Stimulated activated CD8-positive, alpha-beta memory T cell treated with anti-CD3 and anti-CD28 coated beads, Interleukin-4, amount 100 ng/mL, for 4 hours (primary cell): ENCODE measurements around the gene CDK17.

Source experiments
- DNase-seq, 2 donors: peaks; one replicate each; pipeline ENCODE4 v3.0.0-alpha.2; 2020; ENCODE audit warnings: low read depth in 2 of 2, low spot score in 1 of 2

Gene CDK17

DNA sequence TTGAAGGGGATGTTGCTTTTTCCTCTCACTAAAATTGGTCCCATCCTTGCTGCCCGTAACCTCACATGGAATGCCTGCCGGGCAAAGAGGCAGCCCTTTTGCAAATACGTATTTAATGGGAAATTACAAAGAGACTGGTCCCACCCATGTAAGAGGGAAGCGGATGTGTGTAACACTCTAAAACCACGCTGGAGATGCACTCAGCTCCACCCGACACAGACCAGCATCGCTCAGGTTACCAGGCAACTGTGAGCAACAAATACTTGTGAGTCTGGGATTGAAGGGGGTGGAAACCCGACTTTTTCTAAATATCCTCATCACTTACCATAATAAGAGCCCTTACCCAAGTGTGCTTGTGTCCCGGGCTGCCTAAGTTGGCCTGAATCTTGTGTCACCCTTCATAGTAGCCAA, 158.4 kb downstream of the CDK17 start:
- DNase-seq, result peak; percentile 37

DNA sequence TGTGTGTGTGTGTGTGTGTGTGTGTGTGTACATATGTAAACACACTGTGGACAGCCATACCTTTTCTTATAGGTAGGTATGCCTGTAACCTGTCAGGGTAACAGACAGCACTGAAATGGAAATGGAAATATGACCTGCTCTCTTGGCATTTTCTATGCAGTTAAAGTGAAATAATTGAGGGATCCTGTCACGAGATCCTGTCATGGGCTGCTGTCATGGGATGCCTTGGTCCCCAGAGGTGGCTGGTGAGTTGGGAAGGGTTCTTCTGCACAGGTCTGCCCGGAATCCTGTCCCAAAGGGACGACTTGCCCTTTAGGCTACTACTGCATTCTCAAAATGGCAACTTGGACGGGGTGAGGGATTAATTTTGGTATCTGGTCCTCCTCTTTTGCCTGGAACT, 158.8 kb downstream of the CDK17 start:
- no peak for DNase-seq

DNA sequence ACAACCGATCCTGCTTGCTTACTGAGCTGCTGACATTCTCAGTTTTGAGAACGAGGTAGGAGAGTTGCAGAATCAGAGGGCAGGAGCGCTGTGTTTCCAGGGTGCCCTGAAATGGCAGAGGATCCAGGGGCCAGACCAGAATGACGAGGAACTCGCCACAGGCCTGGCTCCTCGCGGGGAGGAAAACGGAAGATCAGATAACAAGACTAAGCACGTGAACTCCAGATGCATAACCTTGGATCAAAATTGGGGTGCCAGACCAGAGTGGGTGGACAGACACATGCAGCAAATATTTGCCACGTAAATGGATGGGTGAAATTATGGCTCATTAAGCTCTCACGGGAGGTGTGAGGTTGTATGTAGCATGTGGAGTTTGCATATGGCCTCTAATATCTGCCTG, 159.6 kb downstream of the CDK17 start:
- DNase-seq, result no peak

DNA sequence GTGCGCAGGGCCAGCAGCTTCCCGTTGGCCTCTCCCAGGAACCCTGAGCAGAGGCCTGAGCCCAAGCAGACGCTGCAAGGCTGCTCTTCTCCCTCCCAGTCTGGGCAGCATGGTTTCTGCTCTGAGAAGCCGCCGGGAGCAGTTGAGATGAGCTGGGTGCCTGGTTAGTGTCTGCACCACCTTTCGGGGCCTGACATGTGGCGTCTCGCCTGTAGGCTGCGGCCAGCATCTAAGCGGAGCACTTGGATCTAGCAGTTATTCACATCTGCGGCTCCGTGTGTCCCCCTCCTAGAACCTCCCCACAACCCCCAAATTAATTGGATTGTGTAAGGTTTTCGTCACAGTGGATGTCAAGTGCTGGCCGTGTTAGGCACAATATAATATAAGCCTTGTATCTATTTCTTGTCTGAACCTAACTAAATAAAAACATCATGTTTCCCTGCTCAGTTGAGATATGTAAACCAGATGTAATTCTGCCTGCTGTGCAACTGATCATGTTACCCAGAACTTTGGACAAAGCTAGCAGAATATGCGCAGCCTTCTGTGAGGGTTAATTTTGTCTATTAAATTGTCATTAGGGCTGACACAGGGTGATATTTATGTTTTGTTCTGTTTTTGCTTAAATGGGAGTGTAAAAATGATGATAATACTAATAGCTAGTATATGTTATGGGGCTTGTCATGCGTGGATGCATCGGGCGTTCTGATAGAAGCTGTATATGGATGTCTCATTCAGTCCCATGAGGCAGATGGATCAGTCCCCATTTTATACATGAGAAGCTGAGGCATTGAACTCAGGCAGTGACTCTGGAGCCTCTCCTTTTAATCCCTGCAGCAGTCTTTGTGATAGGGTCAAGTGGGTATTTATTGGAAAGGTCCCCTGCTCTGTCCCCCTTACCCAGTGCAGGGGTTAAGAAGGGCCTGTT, 160.3 kb downstream of the CDK17 start:
- no peak for DNase-seq

DNA sequence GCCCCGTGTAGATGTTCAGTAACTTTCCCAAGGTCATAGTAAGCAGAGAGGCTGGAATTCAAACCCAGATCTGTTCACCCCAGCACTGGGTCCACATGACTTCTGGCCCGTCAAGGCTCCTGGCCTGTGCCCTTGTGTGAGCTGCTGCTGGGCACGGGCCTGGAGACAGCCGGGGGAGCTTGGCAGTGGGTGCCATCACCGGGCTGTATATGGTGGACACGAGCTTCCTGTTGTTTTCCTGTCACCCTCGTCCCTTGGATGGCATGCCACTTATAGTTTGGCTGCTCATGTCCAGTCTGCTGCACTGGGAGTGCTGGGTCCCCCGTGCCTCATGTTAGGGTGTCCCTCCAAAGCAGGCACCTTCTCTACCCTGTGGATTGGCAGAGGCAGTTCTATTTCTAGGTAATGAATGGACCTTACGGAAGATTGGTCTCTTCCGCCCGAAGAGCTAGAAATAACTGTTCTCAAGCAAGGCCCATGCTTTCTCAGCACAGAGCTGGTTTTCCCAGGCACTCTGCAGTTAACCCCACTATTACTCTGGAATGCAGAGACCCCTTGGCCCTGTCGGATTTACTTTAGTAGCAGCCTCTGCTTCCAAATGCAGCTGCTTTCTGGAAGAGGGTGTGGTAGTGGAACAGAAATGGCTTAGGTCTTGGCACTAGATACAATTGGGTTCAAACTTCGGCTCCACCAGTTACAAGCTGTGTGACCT, 161.7 kb downstream of the CDK17 start:
- DNase-seq, result no peak

DNA sequence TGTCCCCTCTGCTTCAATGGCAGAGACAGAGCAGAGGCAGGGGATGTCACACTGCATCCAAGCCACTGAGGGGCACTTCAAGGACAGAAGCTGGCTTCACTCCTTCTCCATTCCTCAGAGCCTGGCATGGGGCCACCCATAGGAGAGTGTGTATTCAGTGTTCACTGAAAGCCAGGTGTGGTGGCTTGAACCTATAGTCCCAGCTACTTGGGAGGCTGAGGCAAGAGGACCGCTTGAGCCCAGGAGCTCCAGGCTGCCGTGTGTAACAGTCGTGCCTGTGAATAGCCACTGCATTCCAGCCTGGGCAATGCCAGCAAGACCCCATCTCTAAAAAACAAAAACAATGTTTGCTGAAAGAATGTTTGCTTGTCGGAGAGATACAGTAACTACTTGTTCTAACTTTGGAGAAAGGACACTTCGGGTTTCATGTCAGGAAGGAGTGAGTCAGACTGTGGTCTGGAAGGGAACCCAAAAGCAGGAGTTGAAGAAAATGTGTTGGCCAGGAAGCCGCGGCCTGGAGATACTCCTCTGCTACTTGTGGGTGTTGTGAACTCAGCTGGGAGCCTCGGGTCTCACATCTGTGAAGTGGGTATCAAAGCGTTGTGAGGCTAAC, 162.7 kb downstream of the CDK17 start:
- DNase-seq, result peak; percentile 14 to 36

DNA sequence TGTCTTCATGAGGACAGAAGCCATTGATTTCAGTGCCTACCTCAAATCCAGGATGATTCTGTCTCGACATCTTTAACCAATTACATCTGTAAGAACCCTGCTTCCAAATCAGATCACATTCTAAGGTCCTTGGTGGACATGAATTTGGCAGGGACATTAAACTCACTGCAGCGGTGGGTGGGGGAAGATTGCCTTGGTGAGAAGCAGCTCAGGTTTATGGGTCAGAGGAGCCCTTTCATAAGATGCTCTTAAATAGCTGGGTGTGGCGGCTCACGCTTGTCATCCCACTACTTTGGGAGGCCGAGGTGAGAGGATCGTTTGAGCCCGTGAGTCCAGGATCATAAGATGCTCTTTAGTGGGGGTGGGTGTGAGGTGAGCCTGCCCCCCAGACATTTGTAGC, 163.2 kb downstream of the CDK17 start:
- DNase-seq, result no peak

DNA sequence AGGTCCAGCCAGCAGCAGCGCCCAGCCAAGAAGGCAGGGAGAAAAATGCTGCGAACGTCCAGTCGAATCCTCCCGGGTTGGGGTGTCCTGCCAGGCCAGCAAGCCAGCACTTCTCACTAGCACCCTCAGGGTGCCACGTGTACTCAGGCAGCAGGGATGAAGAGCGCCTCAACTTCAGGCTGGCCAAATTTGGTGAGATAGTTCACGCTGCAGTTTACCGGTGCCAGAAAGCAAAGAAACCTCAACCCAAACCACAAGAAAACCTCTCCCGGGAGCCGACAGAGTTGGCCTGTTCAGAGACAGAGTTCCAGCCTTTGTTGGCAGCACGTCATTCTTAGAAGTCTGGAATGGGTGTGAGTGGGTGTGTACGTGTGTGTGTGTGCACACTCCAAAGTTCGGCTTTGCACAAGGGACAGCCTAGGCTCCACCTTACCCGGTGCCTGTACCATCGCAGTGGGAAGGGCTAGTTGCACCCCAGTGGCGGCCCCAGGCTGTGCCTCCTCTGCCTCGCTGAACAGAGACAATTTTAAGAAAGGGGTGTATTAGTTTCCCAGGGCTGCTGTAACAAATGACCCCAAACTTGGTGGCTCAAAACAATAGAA, 163.9 kb downstream of the CDK17 start:
- no peak for DNase-seq

DNA sequence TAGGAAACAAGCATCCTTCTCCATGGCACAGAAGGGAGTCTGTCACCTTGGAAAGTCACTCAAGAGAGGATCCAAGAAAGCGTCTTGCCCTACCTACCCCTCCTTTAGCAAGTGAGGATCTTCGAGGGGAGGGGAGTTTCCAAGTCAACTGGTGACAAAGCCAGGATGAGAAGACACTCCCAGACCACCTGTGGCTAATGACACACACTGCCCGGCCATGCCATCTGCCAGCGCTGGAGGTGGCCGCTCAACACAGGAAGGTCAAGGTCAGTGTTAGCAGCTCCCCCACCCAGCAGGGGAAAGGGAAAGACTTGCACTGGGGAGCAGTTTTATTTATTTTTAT, 164.8 kb downstream of the CDK17 start:
- DNase-seq, result no peak

DNA sequence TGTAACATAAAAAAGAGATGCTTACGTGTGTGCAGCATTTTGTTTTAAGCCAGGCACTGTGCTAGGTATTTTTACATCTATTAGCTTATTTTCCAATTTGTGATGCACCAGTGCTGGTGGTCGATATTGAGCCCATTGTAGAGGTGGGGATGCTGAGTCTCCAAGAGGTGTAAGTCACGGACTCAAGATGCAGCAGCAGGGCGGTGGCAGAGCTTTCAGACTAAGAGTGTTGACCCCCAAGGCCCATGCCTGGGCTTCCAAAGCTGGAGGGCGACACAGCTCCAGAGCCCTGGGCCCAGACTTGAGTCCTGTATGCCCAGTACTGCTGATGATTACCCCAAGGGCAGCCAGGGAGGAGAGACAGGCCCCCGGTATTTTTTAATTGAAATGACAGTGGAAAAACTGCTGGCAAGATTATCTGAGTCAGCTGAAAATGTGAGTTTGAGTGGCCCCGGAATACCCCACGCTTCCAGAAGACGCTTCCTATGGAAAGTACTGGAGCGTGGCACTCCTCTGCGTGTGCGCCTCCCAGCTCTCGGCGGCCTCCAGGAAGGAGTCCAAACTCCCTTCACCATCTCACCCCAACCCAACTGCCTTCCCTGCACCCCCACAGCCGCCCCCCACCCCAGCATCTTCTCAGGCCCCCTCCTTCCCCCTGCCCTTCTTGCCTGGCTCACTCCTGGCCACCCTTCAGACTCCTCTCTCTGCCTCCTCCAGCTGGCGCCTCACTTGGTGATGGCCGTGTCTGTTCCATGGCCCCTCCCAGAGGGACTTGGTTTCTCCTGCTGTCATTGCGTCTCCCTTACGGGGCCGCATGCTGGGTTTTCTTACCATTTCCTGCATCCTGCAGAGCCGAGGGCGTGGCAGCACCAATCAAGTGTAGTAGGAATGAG, 165.4 kb downstream of the CDK17 start:
- DNase-seq, result no peak

DNA sequence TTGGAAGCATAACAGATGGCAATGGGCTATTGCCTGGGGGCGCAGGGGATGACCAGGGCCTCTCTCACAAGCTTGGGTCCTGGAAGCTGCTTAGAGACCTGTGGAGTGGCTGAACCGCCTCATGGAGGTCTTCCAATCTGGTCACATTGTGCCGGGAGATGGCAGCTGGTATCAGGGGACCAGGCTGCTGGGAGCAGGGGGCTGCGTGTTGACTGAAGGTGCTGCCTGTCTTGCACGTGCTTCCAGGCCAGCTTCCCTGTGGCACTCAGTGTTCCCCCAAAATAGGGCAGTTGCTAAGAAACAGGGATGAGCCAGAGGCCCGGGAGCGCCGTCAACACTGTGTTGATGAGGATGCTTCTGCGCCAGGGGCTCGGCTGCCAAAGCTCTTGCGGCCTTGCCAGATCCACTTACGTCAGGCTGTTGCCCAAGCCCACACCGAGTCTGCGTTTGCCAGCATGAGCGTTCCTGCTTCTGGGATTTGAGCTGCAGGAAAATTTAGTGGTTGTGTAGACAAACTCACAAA, 166.2 kb downstream of the CDK17 start:
- no peak for DNase-seq

DNA sequence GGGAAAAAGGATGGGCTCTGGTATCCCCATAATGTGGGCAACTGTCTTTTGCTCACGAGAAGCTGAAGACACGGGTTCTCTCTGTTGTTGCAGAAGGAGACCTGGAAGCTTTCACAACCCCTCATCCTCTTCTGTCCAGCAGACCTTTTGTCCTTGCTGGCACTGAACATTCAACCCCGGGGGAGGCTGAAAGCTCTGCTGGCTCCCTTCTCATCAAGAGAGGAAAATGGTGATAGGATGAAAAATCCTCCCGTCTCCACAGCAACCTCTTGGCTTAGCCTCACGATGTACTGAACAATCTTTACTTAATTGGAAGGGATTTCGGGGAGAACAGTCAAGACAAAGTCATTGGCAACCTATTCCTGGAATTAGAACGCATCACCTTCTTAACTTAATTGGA, 167.1 kb downstream of the CDK17 start:
- no peak for DNase-seq

DNA sequence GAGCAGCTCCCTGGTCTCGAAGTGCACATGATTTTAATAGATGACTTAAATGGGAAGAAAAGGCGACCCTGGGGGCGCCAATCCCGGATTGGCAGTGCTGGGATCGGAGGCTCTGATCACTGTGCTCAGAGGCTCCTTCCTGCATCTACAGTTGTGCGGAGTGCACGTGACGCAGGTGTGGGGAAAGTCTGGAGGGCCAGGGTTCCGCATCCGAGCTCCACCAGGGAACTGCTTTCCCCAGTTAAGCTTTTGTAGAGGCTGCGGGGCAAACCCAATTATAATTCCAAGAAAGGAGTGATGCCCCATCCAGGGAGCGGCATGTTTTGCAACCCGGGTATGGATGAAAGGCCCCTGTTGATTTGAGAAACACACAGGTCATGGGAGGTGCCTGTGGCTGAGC, 169.6 kb downstream of the CDK17 start:
- DNase-seq, result no peak

DNA sequence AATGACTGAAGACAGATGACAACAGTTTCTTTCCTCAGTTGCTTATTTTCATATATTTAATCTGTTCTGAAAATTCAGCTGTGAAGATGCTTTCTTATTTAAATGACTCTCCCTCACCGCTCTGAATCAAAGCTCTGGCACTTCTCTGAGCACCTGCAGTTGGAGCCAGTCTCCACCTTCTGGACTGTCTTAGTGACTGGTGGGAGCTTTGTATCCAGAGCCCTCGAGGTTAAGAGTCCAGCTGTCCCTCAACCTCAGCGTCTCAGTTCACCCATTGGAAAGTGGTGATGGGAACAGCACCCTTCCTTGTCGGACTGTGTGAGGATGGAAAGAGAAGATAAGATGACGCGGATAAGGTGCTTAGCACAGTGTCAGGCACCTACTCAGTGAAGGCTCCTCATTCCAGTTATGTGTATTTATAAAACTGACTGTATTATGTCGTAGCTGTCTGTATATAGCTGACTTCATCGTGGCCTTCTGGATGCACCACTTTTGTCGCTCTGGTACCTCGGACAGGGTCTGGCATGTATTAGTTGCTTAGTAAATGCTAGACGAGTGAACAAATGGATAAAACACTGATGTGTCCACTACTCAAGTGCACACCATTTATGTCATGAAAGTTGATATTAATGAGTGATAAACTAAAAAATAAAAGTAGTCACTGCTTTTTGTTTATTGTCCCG, 171.5 kb downstream of the CDK17 start:
- DNase-seq, result no peak
